ENCODE data around the gene TRAF5.

Gene TRAF5

GRCh38 chr1:211411639-211412038 lies 85.0 kb downstream of the TRAF5 start:
- no peak for TF ChIP-seq SIN3A (IDR thresholded peaks at IDR 0.05; ENCODE audit: borderline replicate concordance, insufficient read depth, low read length)
- no peak for TF ChIP-seq FOXP2 (optimal IDR thresholded peaks at IDR 0.05; ENCODE audit: borderline replicate concordance, extremely low read depth, extremely low read length, insufficient read depth)
- TF ChIP-seq POLR2AphosphoS5 (IDR thresholded peaks at IDR 0.05; ENCODE audit: low read depth, low read length) = no peak
- no peak for TF ChIP-seq REST (IDR thresholded peaks at IDR 0.05; ENCODE audit: insufficient read depth in 1 of 2, low read depth in 2 of 2, low read length in 2 of 2)
- TF ChIP-seq TAF1 (IDR thresholded peaks at IDR 0.05; ENCODE audit: borderline replicate concordance, insufficient read depth, low read length) = no peak

- TF ChIP-seq TAF1 (IDR thresholded peaks at IDR 0.05; ENCODE audit: borderline replicate concordance, insufficient read depth, low read length) (no peak), REST (IDR thresholded peaks at IDR 0.05; ENCODE audit: insufficient read depth in 1 of 2, low read depth in 2 of 2, low read length in 2 of 2) (no peak), SIN3A (IDR thresholded peaks at IDR 0.05; ENCODE audit: borderline replicate concordance, insufficient read depth, low read length) (no peak), FOXP2 (optimal IDR thresholded peaks at IDR 0.05; ENCODE audit: borderline replicate concordance, extremely low read depth, extremely low read length, insufficient read depth) (no peak), POLR2AphosphoS5 (IDR thresholded peaks at IDR 0.05; ENCODE audit: low read depth, low read length) (no peak)
These were observed 89.1 kb downstream of the TRAF5 start for GRCh38 chr1:211415700-211416099.

GRCh38 chr1:211420389-211420788 lies 93.8 kb downstream of the TRAF5 start:
- TF ChIP-seq TAF1 (IDR thresholded peaks at IDR 0.05; ENCODE audit: borderline replicate concordance, insufficient read depth, low read length) (no peak), SIN3A (IDR thresholded peaks at IDR 0.05; ENCODE audit: borderline replicate concordance, insufficient read depth, low read length) (no peak), POLR2AphosphoS5 (IDR thresholded peaks at IDR 0.05; ENCODE audit: low read depth, low read length) (no peak), REST (IDR thresholded peaks at IDR 0.05; ENCODE audit: insufficient read depth in 1 of 2, low read depth in 2 of 2, low read length in 2 of 2) (no peak), FOXP2 (optimal IDR thresholded peaks at IDR 0.05; ENCODE audit: borderline replicate concordance, extremely low read depth, extremely low read length, insufficient read depth) (no peak)

- TF ChIP-seq TAF1 (IDR thresholded peaks at IDR 0.05; ENCODE audit: borderline replicate concordance, insufficient read depth, low read length) = no peak
These were observed 94.3 kb downstream of the TRAF5 start for GRCh38 chr1:211420845-211421454.

GRCh38 chr1:211424018-211424417 lies 97.4 kb downstream of the TRAF5 start:
- TF ChIP-seq TAF1 (IDR thresholded peaks at IDR 0.05; ENCODE audit: borderline replicate concordance, insufficient read depth, low read length) = no peak
- no peak for TF ChIP-seq POLR2AphosphoS5 (IDR thresholded peaks at IDR 0.05; ENCODE audit: low read depth, low read length)
- no peak for TF ChIP-seq SIN3A (IDR thresholded peaks at IDR 0.05; ENCODE audit: borderline replicate concordance, insufficient read depth, low read length)
- no peak for TF ChIP-seq FOXP2 (optimal IDR thresholded peaks at IDR 0.05; ENCODE audit: borderline replicate concordance, extremely low read depth, extremely low read length, insufficient read depth)
- TF ChIP-seq REST (IDR thresholded peaks at IDR 0.05; ENCODE audit: insufficient read depth in 1 of 2, low read depth in 2 of 2, low read length in 2 of 2) = no peak
